ENCODE data around the gene PTPRK.

DNA sequence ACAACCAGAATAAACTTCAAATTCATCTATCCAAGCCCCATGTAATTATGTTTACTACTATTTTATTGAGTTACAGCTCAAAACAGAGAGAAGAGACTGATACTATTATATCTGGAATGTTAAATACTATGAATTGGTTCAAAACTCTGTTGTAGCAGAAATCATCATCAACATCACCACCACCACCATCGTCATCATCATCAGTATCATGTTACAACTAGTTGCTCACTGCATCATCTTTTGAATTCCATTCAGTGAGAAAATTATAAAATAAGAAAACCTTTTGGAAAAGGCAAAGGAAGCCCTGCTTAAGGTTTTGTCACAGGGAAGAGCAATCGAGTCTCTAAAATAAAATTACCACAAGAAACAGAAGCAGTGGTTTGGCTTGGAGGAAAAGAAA is 583.3 kb downstream of the PTPRK start:
- TF ChIP-seq POLR2A (IDR thresholded peaks at IDR 0.05) = no peak
- TF ChIP-seq, protein P1, sequence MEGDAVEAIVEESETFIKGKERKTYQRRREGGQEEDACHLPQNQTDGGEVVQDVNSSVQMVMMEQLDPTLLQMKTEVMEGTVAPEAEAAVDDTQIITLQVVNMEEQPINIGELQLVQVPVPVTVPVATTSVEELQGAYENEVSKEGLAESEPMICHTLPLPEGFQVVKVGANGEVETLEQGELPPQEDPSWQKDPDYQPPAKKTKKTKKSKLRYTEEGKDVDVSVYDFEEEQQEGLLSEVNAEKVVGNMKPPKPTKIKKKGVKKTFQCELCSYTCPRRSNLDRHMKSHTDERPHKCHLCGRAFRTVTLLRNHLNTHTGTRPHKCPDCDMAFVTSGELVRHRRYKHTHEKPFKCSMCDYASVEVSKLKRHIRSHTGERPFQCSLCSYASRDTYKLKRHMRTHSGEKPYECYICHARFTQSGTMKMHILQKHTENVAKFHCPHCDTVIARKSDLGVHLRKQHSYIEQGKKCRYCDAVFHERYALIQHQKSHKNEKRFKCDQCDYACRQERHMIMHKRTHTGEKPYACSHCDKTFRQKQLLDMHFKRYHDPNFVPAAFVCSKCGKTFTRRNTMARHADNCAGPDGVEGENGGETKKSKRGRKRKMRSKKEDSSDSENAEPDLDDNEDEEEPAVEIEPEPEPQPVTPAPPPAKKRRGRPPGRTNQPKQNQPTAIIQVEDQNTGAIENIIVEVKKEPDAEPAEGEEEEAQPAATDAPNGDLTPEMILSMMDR (IDR thresholded peaks at IDR 0.05) = no peak
